ENCODE measurements around the gene PTPN4.

DNA sequence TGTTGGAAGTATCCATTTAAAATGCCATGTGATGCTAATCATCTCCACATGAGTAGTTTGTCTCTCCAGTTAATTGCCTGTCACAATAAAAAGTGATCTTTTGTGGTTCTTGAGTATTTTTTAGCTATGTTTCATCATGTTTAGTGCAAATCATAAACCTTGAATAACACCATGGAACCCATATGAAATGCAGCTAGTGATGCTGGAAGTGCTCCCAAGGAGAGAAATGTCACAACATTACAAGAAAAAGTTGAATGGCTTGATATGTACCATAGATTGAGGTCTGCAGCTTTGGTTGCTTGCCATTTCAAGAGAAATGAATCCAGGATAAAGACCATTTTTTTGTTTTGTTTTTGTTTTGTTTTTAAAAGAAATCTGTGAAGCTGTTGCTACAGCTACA, 14.3 kb downstream of the PTPN4 start:
- TF ChIP-seq, protein P1, sequence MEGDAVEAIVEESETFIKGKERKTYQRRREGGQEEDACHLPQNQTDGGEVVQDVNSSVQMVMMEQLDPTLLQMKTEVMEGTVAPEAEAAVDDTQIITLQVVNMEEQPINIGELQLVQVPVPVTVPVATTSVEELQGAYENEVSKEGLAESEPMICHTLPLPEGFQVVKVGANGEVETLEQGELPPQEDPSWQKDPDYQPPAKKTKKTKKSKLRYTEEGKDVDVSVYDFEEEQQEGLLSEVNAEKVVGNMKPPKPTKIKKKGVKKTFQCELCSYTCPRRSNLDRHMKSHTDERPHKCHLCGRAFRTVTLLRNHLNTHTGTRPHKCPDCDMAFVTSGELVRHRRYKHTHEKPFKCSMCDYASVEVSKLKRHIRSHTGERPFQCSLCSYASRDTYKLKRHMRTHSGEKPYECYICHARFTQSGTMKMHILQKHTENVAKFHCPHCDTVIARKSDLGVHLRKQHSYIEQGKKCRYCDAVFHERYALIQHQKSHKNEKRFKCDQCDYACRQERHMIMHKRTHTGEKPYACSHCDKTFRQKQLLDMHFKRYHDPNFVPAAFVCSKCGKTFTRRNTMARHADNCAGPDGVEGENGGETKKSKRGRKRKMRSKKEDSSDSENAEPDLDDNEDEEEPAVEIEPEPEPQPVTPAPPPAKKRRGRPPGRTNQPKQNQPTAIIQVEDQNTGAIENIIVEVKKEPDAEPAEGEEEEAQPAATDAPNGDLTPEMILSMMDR (conservative IDR thresholded peaks at IDR 0.05), result no peak
- TF ChIP-seq EZH2 (IDR thresholded peaks at IDR 0.05; ENCODE audit: low read depth), result no peak

Measured in PC-9 (cell line).